Activated CD8-positive, alpha-beta memory T cell treated with anti-CD3 and anti-CD28 coated beads, Interleukin-2, amount 10 ng/mL, durations not matched to agents 7 days and 5 days (primary cell): Measurements from ENCODE around the gene SRI. TPM values are rescaled to one million over a fixed set of nuclear protein-coding genes. Genes with fewer than 3 reads are reported as not detected.
"Not testable (repeated sequence)": the region's sequence is repeated elsewhere in the genome, so short reads cannot be mapped to it uniquely, and the experiment has no call there.

Experiments used
- ATAC-seq: fragments of 150-1000 bp; cut with Tn5 transposase; one replicate; pipeline ENCODE4 v1.10.0; 2021; ENCODE audit warnings: moderate library complexity
- CTCF ChIA-PET: fragments of 350-600 bp; sonication (Branson Sonifier 250); formaldehyde crosslinking; loops from one replicate; lab custom pipeline; 2021; ENCODE audit warnings: antibody characterized with exemption; lab: Charles Lee
- DNase-seq: peaks from one replicate; pipeline ENCODE4 v3.0.0-alpha.2; 2020
- H3K27ac Mint-ChIP-seq: one replicate; pipeline ENCODE4 v1.8.0; 2021; ENCODE audit warnings: mild to moderate bottlenecking, mixed read lengths
- H3K27me3 Mint-ChIP-seq: one replicate; pipeline ENCODE4 v1.8.0; 2021; ENCODE audit warnings: mixed read lengths
- H3K36me3 Mint-ChIP-seq: one replicate; pipeline ENCODE4 v1.8.0; 2021; ENCODE audit warnings: mild to moderate bottlenecking, mixed read lengths
- H3K4me1 Mint-ChIP-seq: one replicate; pipeline ENCODE4 v1.8.0; 2021; ENCODE audit warnings: mixed read lengths
- H3K4me3 Mint-ChIP-seq: one replicate; pipeline ENCODE4 v1.8.0; 2021; ENCODE audit warnings: mild to moderate bottlenecking, moderate library complexity, mixed read lengths
- H3K9me3 Mint-ChIP-seq: one replicate; pipeline ENCODE4 v1.8.0; 2022; ENCODE audit warnings: low read depth, mixed read lengths
- total RNA-seq, 2 experiments: library from RNA; stranded (reverse); gene quantifications; one replicate each; pipeline ENCODE4 v1.2.3, GENCODE V29; 2021

The SRI gene
- total RNA-seq, 2 experiments from 2014 or later: 187 to 243 TPM

DNA sequence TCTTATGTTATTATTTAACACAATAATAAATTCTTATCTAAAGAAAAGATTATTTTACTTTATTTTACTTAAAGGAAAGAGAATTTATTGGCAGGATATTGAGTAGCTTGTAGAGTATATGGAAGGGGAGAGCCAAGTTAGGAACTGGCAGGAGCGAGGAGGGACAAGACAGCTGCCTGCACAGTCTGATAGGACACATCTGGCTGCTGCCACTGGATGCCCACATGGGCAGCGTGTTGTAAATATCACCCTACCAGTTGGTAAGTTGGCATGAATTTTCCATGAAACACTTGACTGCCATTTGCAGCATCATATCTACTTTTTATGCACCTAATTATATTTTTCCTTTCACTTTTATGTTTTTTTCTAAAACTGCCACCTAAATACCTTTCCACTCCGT lies 19.6 kb downstream of the SRI start:
- H3K27me3 Mint-ChIP-seq: no peaks in the 10 kb centered on the region
- no peak overlapping the region for H3K27ac Mint-ChIP-seq
- ATAC-seq: no peak
- DNase-seq: no peak
- peaks cover 7% of the 10 kb centered on the region for H3K4me1 Mint-ChIP-seq
- CTCF ChIA-PET: no interaction called here
- H3K9me3 Mint-ChIP-seq: no peaks in the 10 kb centered on the region
- no peak overlapping the region for H3K4me3 Mint-ChIP-seq
- H3K36me3 Mint-ChIP-seq: peaks cover 28% of the 10 kb centered on the region

DNA sequence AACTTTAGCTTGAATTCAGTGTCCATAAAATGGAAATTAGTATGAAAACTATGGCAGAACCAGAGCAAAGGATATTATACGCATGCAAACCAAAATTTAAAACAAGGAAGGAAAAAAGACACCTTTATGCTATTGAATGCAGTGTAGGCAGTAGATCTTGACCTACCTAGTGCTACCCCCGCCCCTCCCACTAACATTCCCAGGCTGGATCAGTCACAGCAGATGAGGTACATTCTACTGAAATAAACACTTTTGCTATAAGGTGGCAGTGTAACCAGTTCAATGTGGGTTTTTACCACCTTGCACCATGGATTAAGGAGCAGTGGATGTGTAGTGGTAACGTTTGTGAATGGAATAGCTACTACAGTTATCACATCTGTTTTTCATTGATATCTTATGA lies 27.9 kb downstream of the SRI start:
- Mint-ChIP-seq H3K4me1 (no peaks in the 10 kb centered on the region), H3K4me3 (no peak overlapping the region), H3K27ac (no peak overlapping the region), H3K27me3 (no peaks in the 10 kb centered on the region), H3K36me3 (no peaks in the 10 kb centered on the region), H3K9me3 (no peaks in the 10 kb centered on the region)
- no peak for ATAC-seq
- no peak for DNase-seq
- CTCF ChIA-PET: no interaction called here

DNA sequence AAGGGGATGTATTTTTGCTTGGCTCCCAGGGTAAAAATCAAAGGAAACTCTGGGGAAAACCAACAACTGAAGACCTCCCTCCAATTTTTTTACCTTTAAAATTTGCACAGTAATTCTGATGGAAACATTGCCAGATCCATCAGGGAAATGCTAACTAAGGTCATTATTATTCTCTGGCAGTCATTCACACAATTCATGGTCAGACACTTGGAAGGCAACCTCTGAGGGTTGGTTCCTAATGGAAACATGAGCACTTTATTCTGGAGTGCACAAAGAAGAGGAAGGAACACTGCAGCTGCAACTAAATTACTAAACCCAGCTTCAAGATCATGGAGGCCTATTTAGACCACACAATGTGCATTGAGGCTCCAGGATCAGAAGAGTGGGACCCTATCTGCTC lies 34.2 kb downstream of the SRI start:
- CTCF ChIA-PET: no interaction called here
- DNase-seq: no peak
- H3K4me1 Mint-ChIP-seq: no peaks in the 10 kb centered on the region
- no peaks in the 10 kb centered on the region for H3K36me3 Mint-ChIP-seq
- H3K4me3 Mint-ChIP-seq: no peak overlapping the region
- H3K27ac Mint-ChIP-seq: no peak overlapping the region
- H3K9me3 Mint-ChIP-seq: no peaks in the 10 kb centered on the region
- ATAC-seq: no peak
- no peaks in the 10 kb centered on the region for H3K27me3 Mint-ChIP-seq

DNA sequence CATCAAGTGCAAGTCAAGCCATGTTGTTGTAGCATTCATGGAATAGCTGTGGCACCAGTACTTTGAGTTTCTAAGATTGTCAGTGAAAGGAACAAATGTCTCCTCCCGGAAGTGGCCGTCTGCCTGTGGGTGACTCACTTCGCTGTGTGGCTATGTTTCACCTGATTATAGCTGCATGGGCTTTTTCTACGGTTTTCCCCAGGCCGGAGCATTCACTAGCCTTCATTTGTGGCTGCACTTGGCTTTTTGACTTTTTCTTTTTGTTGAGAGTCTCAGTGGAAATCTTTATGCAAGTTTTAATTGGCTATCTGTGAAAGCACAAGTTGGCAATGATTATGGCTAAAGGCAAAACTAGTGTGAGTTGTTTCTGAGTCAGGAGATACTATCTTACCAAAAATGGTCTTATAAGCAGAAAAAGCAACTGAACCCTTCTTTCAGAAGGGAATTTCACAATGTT lies 35.0 kb downstream of the SRI start:
- H3K4me1 Mint-ChIP-seq: no peaks in the 10 kb centered on the region
- H3K36me3 Mint-ChIP-seq: no peaks in the 10 kb centered on the region
- CTCF ChIA-PET: no interaction called here
- ATAC-seq (no peak), DNase-seq (no peak)
- H3K27me3 Mint-ChIP-seq: no peaks in the 10 kb centered on the region
- no peaks in the 10 kb centered on the region for H3K9me3 Mint-ChIP-seq
- no peak overlapping the region for H3K27ac Mint-ChIP-seq
- H3K4me3 Mint-ChIP-seq: no peak overlapping the region

DNA sequence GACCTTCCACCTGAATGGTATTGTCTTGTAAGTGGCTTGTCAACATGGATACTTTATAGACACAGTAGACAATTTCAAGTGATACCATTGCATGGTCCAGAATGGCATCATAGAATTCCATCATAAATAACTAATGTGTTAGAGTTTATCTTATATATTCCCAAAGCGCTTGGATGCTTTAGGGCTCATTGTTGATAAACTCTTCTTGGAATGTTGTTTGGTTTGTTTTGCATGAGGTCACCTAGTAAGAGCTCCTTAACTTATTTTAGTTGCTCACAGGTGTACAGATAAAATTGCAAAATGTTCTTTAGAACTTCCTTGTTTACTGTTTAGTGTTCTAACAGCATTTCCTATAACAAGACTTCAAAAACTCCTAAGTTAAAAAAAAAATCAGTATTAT lies 36.8 kb downstream of the SRI start:
- Mint-ChIP-seq H3K4me3 (no peak overlapping the region), H3K36me3 (no peaks in the 10 kb centered on the region), H3K27ac (no peak overlapping the region), H3K9me3 (no peaks in the 10 kb centered on the region), H3K27me3 (no peaks in the 10 kb centered on the region), H3K4me1 (no peaks in the 10 kb centered on the region)
- ATAC-seq (no peak), DNase-seq (no peak)
- CTCF ChIA-PET: no interaction called here

DNA sequence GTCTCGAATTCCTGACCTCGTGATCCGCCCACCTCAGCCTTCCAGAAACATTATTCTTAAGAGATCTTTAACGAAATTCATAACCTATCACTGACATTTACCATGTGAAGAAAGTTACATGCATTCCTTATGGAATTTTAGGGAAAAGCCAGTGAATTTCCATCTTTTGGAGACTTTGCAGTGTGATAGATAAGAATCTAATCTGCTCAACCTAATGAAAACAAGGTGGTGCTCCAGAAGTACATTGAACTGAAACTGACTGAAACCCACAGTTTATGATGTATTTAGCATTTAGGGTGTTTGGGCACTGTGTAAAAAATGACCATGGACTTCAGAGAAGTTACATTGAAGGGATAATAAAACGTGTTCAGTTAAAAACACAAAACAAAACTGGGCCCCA lies 43.6 kb downstream of the SRI start:
- H3K36me3 Mint-ChIP-seq: no peaks in the 10 kb centered on the region
- CTCF ChIA-PET: interaction anchor here (1.0 kb wide), 1 partner anchor 44 kb away, joined by 4 read pairs; no protein-coding TSS in a partner anchor
- ATAC-seq: no peak
- no peak overlapping the region for H3K27ac Mint-ChIP-seq
- no peak overlapping the region for H3K4me3 Mint-ChIP-seq
- no peaks in the 10 kb centered on the region for H3K9me3 Mint-ChIP-seq
- DNase-seq: no peak
- no peaks in the 10 kb centered on the region for H3K4me1 Mint-ChIP-seq
- no peaks in the 10 kb centered on the region for H3K27me3 Mint-ChIP-seq

DNA sequence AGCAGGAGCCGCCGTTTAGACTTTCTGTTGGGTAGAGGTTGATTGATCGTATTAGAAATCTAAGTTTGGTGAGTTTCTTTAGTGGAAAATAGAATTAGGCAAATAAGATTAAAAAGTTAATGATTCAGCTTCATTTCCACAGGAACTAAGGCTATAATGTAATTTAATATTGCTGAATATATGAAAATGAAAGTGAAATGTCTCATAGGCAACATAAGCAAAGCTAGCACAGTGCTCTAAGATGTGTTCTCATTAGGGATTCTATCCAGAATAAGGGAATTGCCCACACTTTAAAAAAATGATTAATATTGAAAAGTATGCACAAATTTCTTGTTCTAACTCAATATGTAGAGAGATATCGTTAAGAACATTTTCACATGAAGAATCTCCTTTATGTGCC lies 47.0 kb downstream of the SRI start:
- no peak for ATAC-seq
- CTCF ChIA-PET: no interaction called here
- Mint-ChIP-seq H3K27ac (no peak overlapping the region), H3K4me3 (no peak overlapping the region), H3K36me3 (no peaks in the 10 kb centered on the region), H3K4me1 (no peaks in the 10 kb centered on the region), H3K27me3 (no peaks in the 10 kb centered on the region), H3K9me3 (no peaks in the 10 kb centered on the region)
- no peak for DNase-seq

DNA sequence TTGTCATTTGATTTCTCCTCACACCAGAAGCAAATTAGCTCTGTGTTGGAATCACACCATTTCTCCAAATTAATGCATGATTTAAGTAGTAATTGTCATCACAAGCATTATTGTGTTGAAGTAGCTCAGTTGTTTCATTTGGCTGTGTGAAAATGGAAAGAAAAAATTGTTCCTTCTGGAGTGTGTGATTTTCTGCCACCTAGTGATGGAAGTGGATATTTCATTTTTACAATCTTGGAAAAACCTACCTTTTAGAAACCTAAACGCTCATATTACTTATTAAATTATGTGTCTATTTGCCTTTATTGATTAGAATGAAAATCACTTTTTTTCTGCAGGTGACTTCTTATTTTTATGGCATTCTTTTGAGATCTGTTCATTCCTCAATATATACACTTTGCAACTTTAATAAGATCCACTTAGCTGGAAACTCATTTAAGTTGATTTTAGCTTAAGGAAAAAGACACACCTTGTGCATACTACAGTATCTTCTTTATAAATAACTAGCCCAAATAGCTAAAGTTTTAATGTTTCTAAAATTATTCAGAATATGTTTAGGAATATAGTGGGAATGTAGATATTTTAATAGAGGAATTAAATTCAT lies 50.0 kb downstream of the SRI start:
- ATAC-seq: no peak
- CTCF ChIA-PET: interaction anchor here (0.9 to 1.4 kb wide), 3 partner anchors 42 to 372 kb away, joined by 3 to 5 read pairs (median 4); no protein-coding TSS in a partner anchor
- Mint-ChIP-seq H3K27ac (no peak overlapping the region), H3K36me3 (no peaks in the 10 kb centered on the region), H3K4me3 (no peak overlapping the region), H3K4me1 (no peaks in the 10 kb centered on the region), H3K9me3 (no peaks in the 10 kb centered on the region), H3K27me3 (no peaks in the 10 kb centered on the region)
- no peak for DNase-seq

DNA sequence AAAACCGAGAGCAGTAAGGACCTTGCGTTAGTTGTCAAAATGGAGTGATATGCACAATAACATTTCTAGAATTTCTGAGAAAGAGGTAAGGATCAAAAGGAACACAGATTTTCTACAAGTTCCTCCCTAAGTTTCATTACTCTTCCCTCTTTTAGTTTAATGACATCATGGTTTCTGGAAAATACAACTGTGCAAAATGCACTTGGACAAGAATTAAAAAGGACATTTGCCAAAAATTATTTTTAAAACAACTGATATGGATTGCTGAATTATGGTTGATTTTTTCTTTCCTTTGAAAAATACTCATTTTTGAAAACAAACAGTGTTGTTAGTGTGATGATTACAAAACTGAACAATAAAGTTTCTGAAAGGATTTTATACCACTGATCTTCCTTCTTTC lies 52.1 kb downstream of the SRI start:
- ATAC-seq: no peak
- Mint-ChIP-seq H3K4me1 (peaks cover 2% of the 10 kb centered on the region), H3K36me3 (no peaks in the 10 kb centered on the region), H3K4me3 (no peak overlapping the region), H3K9me3 (no peaks in the 10 kb centered on the region), H3K27me3 (no peaks in the 10 kb centered on the region), H3K27ac (no peak overlapping the region)
- CTCF ChIA-PET: no interaction called here
- DNase-seq: no peak

DNA sequence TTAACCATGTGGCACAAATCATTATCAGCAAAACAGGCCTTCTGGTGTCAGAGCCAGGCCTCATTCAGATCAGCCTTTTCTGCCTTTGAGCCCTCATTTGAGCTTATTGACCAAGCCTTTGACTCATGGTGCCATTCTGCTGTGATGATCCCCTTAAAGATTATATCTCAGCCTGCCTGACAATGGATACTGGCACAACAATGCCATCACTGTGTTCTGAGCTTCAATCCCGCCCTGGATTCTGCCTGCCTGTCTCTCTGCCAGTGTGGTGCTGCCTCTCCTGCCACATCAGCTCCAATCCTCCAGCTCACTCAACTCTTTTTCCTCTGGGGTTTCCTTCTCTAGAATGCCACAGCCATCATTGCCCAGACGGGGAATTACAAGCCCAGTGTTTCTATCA lies 52.6 kb downstream of the SRI start:
- CTCF ChIA-PET: no interaction called here

DNA sequence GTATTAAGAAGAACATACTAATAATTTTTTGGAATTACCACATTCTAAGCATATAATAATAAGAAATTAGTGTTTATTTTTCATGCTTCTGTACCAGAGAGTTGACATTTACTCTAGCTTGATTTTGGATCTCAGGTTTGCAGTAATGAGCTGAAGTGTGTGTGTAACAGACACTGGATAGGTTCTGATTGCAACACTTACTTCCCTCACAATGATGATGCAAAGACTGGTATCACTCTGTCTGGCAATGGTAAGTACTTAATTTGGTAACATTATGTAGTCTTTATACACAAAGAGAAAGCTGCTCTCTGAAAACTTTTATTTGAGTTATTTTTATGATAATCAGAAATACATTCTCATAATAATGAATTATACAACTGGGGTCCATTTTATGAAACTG lies 54.1 kb downstream of the SRI start:
- no peak for DNase-seq

More for the DNA sequence above, 52.6 kb downstream of the SRI start:
- Mint-ChIP-seq H3K4me1 (peaks cover 2% of the 10 kb centered on the region), H3K9me3 (no peaks in the 10 kb centered on the region), H3K36me3 (no peaks in the 10 kb centered on the region), H3K27me3 (no peaks in the 10 kb centered on the region), H3K27ac (no peak overlapping the region), H3K4me3 (no peak overlapping the region)
- ATAC-seq: no peak
- DNase-seq: no peak

DNA sequence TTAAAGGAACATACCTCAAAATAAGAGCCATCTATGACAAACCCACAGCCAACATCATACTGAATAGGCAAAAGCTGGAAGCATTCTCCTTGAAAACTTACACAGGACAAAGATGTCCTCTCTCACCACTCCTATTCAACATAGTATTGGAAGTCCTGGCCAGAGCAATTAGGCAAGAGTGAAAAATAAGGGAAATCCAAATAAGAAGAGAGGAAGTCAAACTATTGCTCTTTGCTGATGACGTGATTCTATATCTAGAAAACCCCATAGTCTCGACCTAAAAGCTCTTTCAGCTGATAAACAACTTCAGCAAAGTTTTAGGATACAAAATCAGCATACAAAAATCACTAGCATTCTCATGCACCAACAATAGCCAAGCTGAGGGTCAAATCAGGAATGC lies 60.1 kb downstream of the SRI start:
- H3K27ac Mint-ChIP-seq: not testable (repeated sequence)

More for the DNA sequence above, 54.1 kb downstream of the SRI start:
- Mint-ChIP-seq H3K4me1 (peaks cover 2% of the 10 kb centered on the region), H3K27me3 (no peaks in the 10 kb centered on the region), H3K36me3 (peaks cover 1% of the 10 kb centered on the region), H3K27ac (no peak overlapping the region), H3K4me3 (no peak overlapping the region), H3K9me3 (no peaks in the 10 kb centered on the region)
- CTCF ChIA-PET: interaction anchor here (1.3 kb wide), 1 partner anchor 49 kb away, joined by 3 read pairs; no protein-coding TSS in a partner anchor
- no peak for ATAC-seq

DNA sequence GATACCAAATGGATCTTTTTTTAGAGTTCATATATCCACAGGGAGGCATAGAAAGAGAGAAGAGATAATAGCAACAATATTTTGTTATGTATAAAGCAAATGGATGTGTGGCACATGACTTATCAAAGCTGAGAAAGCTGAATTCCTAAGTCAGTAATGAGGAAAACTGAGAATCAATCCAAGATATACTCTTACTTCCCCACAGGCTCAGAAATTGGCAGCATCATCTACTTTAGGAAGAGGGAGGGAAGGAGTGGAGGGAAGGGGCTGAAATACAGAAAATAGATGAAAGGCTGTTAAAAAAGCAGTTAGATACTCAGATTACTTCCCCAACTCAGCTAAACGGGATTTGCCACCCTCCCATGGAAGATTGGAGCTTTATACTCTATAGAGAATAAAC lies 63.5 kb downstream of the SRI start:
- Mint-ChIP-seq H3K4me1 (no peaks in the 10 kb centered on the region), H3K36me3 (peaks cover 24% of the 10 kb centered on the region), H3K27ac (no peak overlapping the region), H3K9me3 (peaks cover 5% of the 10 kb centered on the region), H3K27me3 (no peaks in the 10 kb centered on the region), H3K4me3 (no peak overlapping the region)
- CTCF ChIA-PET: no interaction called here
- DNase-seq (no peak), ATAC-seq (no peak)

More for the DNA sequence above, 60.1 kb downstream of the SRI start:
- CTCF ChIA-PET, H3K4me3 Mint-ChIP-seq, H3K4me1 Mint-ChIP-seq, DNase-seq, ATAC-seq, H3K9me3 Mint-ChIP-seq, H3K27me3 Mint-ChIP-seq: not testable (repeated sequence)
- H3K36me3 Mint-ChIP-seq: peaks cover 23% of the 10 kb centered on the region

DNA sequence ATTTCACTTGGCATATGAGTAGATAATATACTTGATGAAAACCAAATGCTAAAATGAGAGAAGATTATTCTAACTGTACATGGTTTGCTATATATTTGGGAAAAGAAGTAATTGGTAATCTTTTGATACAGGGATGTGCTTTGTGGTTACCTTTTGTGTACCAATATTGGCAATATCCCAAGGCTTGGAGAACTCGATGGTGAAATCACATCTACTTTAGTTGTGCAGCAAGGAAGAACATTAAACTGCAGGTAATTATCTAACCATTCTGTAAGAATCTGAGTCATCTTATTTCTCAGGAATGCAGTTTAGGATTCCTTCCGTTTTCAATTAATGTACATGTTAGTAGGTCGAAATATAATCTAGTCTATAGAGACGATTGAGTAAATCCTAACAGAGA lies 64.1 kb downstream of the SRI start:
- H3K36me3 Mint-ChIP-seq: peaks cover 24% of the 10 kb centered on the region
- CTCF ChIA-PET: no interaction called here
- no peaks in the 10 kb centered on the region for H3K4me1 Mint-ChIP-seq
- no peak overlapping the region for H3K4me3 Mint-ChIP-seq
- ATAC-seq: no peak
- DNase-seq: no peak
- peaks cover 5% of the 10 kb centered on the region for H3K9me3 Mint-ChIP-seq
- no peaks in the 10 kb centered on the region for H3K27me3 Mint-ChIP-seq
- H3K27ac Mint-ChIP-seq: no peak overlapping the region
